Liver (tissue), 9 donors: ENCODE measurements around the gene DIP2C. TPM values are rescaled to one million over a fixed set of nuclear protein-coding genes. Genes with fewer than 3 reads are reported as not detected.

Experiments
- DNase-seq: peaks from one replicate; pipeline ENCODE4 v3.0.0-alpha.2; 2017; ENCODE audit warnings: low spot score
- H3K27ac ChIP-seq, 2 donors: one replicate each; pipeline ENCODE4 v1.7.0; 2013; ENCODE audit warnings: inconsistent platforms in 2 of 2, low read length in 2 of 2, control low read depth in 1 of 2, low read depth in 1 of 2, mild to moderate bottlenecking in 1 of 2
- H3K27me3 ChIP-seq, 4 donors: one replicate each; pipeline versions ENCODE4 v1.6.1 to v1.7.0; 2013; ENCODE audit warnings: low read length in 3 of 4, inconsistent platforms in 1 of 4, mild to moderate bottlenecking in 1 of 4, moderate library complexity in 1 of 4; ENCODE audit not compliant: control insufficient read depth in 4 of 4, insufficient read depth in 4 of 4
- H3K36me3 ChIP-seq, 4 donors: one replicate each; pipeline versions ENCODE4 v1.6.1 to v1.7.0; 2013; ENCODE audit warnings: low read length in 3 of 4, mild to moderate bottlenecking in 3 of 4, low read depth in 1 of 4, moderate library complexity in 1 of 4; ENCODE audit not compliant: control insufficient read depth in 4 of 4, insufficient read depth in 3 of 4
- H3K4me1 ChIP-seq, 4 donors: one replicate each; pipeline versions ENCODE4 v1.6.1 to v1.7.0; 2013; ENCODE audit warnings: low read length in 3 of 4, mild to moderate bottlenecking in 3 of 4, moderate library complexity in 1 of 4; ENCODE audit not compliant: control insufficient read depth in 4 of 4, insufficient read depth in 4 of 4
- H3K4me3 ChIP-seq, 3 donors: one replicate each; pipeline versions ENCODE4 v1.6.1 to v1.7.0; 2013; ENCODE audit warnings: low read length in 3 of 3, control low read depth in 1 of 3, low read depth in 1 of 3, mild to moderate bottlenecking in 1 of 3
- H3K9ac ChIP-seq, 2 donors: one replicate each; pipeline ENCODE4 v1.7.0; 2013; ENCODE audit warnings: low read length in 2 of 2, mild to moderate bottlenecking in 2 of 2, moderate library complexity in 2 of 2, control low read depth in 1 of 2, low read depth in 1 of 2
- H3K9me3 ChIP-seq, 4 donors: one replicate each; pipeline versions ENCODE4 v1.6.1 to v1.7.0; 2013; ENCODE audit warnings: low read length in 3 of 4; ENCODE audit not compliant: control insufficient read depth in 4 of 4
- CTCF ChIP-seq: fragments of 150-350 bp; IDR thresholded peaks from 2 replicates; pipeline ENCODE4 v1.5.1; 2017; ENCODE audit warnings: improper control_type of control experiment, low read depth, low read length; ENCODE audit not compliant: missing input control
- EGR1 ChIP-seq, 2 donors: IDR thresholded peaks; 2 replicates each; pipeline ENCODE4 v1.6.1; 2016 to 2018; ENCODE audit warnings: antibody characterized with exemption in 2 of 2, low read depth in 2 of 2
- FOXA2 ChIP-seq: IDR thresholded peaks from 2 replicates; pipeline ENCODE4 v1.6.1; 2016; ENCODE audit warnings: antibody characterized with exemption
- GABPA ChIP-seq, 2 donors: IDR thresholded peaks in 1 of 2; conservative IDR thresholded peaks in 1 of 2; 2 replicates each; pipeline ENCODE4 v1.6.1; 2016; ENCODE audit warnings: antibody characterized with exemption in 2 of 2, mild to moderate bottlenecking in 1 of 2, moderate library complexity in 1 of 2
- HNF4A ChIP-seq, 2 donors: conservative IDR thresholded peaks; 2 replicates each; pipeline ENCODE4 v1.6.1; 2016; ENCODE audit warnings: antibody characterized with exemption in 2 of 2, mild to moderate bottlenecking in 2 of 2
- HNF4G ChIP-seq: IDR thresholded peaks from 2 replicates; pipeline ENCODE4 v1.6.1; 2016; ENCODE audit warnings: antibody characterized with exemption
- JUND ChIP-seq, 2 donors: IDR thresholded peaks; 2 replicates each; pipeline ENCODE4 v1.6.1; 2016; ENCODE audit warnings: antibody characterized with exemption in 2 of 2
- MAX ChIP-seq: IDR thresholded peaks from 2 replicates; pipeline ENCODE4 v1.6.1; 2016; ENCODE audit warnings: antibody characterized with exemption
- RAD21 ChIP-seq, 2 donors: IDR thresholded peaks; 2 replicates each; pipeline ENCODE4 v1.6.1; 2016; ENCODE audit warnings: antibody characterized with exemption in 2 of 2, mild to moderate bottlenecking in 2 of 2
- REST ChIP-seq: IDR thresholded peaks from 2 replicates; pipeline ENCODE4 v1.6.1; 2016; ENCODE audit warnings: antibody characterized with exemption, mild to moderate bottlenecking
- RXRA ChIP-seq, 2 donors: IDR thresholded peaks; 2 replicates each; pipeline ENCODE4 v1.6.1; 2017 to 2018; ENCODE audit warnings: antibody characterized with exemption in 2 of 2, mild to moderate bottlenecking in 1 of 2
- SP1 ChIP-seq: IDR thresholded peaks from 2 replicates; pipeline ENCODE4 v1.6.1; 2018; ENCODE audit warnings: antibody characterized with exemption, mild to moderate bottlenecking
- TAF1 ChIP-seq: conservative IDR thresholded peaks from 2 replicates; pipeline ENCODE4 v1.6.1; 2016; ENCODE audit warnings: antibody characterized with exemption, mild to moderate bottlenecking
- WGBS: extraction: QIAGEN DNeasy Blood & Tissue Kit; methylation state at CpG from one replicate; pipeline ENCODE4 v1.1.7; 2013; 5-methylcytosine and 5-hydroxymethylcytosine counted together
- polyA plus RNA-seq, 2 donors: library from polyadenylated mRNA; stranded (reverse) in 1 of 2; unstranded in 1 of 2; fragments of 200-250 nt in 1 of 2; fragments of >200 nt in 1 of 2; fragmentation: Nextera tagmentation in 1 of 2; extraction: Ambion mirVana in 1 of 2; gene quantifications; one replicate each; pipeline versions ENCODE4 v1.2.1 to v1.2.3, GENCODE V29; 2013 to 2015
- total RNA-seq, 2 donors: library from RNA; depleted of rRNA; stranded (reverse); fragments of >200 nt; gene quantifications; one replicate each; pipeline ENCODE4 v1.2.3, GENCODE V29; 2014
- TF ChIP-seq, protein P1 (sequence below): IDR thresholded peaks from 2 replicates; pipeline ENCODE4 v1.6.1; 2016; ENCODE audit warnings: antibody characterized with exemption
- TF ChIP-seq, protein P2 (sequence below): IDR thresholded peaks from 2 replicates; pipeline ENCODE4 v1.6.1; 2016; ENCODE audit warnings: antibody characterized with exemption
- donor health status: healthy.
- donor health status: healthy.
- donor health status: healthy.
- donor health status: healthy.
- donor health status: healthy.

The DIP2C gene
- total and polyA plus RNA-seq, 4 donors, result 4.2 to 12.2 (median 5.7) TPM

DNA sequence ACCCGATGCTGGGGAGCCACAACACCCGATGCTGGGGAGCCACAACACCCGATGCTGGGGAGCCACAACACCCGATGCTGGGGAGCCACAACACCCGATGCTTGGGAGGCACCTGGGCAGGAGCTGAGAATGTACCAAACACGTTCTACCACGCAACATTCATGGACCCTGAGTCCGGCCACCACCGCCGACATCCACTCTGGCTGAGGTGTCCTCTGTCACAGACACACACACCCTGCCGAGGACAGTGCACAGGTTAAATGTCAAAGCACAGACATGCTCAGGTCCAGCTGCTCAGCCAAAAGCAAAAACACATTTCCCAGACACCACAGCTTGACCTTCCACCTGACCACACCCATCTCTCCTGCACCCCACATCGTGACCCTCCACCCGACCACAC, 148.4 kb downstream of the DIP2C start:
- no peaks in the 10 kb centered on the region for H3K27me3 ChIP-seq
- no peaks in the 10 kb centered on the region for H3K36me3 ChIP-seq
- no peak overlapping the region for H3K4me3 ChIP-seq
- H3K4me1 ChIP-seq, result no peaks in the 10 kb centered on the region
- no peak for DNase-seq
- no peak overlapping the region for H3K9ac ChIP-seq
- WGBS, result 86% methylated on average over 13 of the region's 13 CpGs
- H3K27ac ChIP-seq, result no peak overlapping the region
- H3K9me3 ChIP-seq, result no peaks in the 10 kb centered on the region
- no peak for TF ChIP-seq HNF4A (conservative IDR thresholded peaks at IDR 0.05)
- no peak for TF ChIP-seq SP1
- TF ChIP-seq FOXA2, result no peak
- no peak for TF ChIP-seq JUND (IDR thresholded peaks at IDR 0.05)
- TF ChIP-seq TAF1, result no peak
- TF ChIP-seq RAD21 (IDR thresholded peaks at IDR 0.05), result no peak
- TF ChIP-seq, protein P1, sequence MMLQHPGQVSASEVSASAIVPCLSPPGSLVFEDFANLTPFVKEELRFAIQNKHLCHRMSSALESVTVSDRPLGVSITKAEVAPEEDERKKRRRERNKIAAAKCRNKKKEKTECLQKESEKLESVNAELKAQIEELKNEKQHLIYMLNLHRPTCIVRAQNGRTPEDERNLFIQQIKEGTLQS, result no peak

DNA sequence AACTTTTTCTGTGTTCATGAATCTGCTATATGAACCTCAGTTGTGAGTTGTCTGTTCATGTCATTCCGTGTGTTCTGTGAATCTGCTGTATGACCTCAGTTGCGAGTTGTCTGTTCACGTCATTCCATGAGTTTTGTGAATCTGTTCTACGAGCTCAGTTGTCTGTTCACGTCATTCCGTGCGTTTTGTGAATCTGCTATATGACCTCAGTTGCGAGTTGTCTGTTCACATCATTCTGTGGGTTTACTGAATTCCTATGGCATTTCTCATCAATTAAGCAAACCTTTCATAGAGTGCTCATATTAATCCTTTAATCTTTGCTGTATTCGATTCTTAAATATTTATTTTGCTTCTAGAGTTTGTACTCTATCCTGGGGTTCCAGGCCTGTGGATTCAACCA, 150.6 kb downstream of the DIP2C start:
- no peak for TF ChIP-seq CTCF
- no peak for TF ChIP-seq JUND (IDR thresholded peaks at IDR 0.05)
- no peak for TF ChIP-seq SP1
- TF ChIP-seq MAX, result no peak
- no peak for TF ChIP-seq FOXA2
- no peak for TF ChIP-seq HNF4A (conservative IDR thresholded peaks at IDR 0.05)
- H3K4me1 ChIP-seq, result no peaks in the 10 kb centered on the region
- no peaks in the 10 kb centered on the region for H3K36me3 ChIP-seq
- H3K27ac ChIP-seq, result no peak overlapping the region
- DNase-seq, result no peak
- H3K27me3 ChIP-seq, result no peaks in the 10 kb centered on the region
- H3K9ac ChIP-seq, result no peak overlapping the region
- no peaks in the 10 kb centered on the region for H3K9me3 ChIP-seq
- H3K4me3 ChIP-seq, result no peak overlapping the region
- WGBS, result 95% methylated on average over 9 of the region's 9 CpGs

DNA sequence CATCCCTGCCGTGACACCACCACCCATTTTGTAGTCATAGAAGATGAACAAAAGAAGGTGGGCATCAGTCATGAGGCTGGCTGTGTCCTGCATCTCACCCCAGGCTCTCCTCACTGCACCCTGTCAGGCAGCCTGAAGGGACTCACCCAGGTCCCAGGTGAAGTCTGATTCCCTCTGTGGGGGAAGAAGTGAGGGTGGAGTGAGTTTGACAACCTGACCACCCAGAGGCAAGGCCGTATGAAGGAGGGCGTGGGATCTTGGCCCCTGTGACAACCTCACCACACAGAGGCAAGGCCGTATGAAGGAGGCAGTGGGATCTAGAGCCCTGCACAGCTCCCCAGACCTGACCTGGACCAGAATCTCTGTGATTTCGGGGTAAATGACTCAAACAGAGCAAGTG, 152.5 kb downstream of the DIP2C start:
- Histone ChIP-seq H3K27me3 (no peaks in the 10 kb centered on the region), H3K36me3 (no peaks in the 10 kb centered on the region), H3K9me3 (no peaks in the 10 kb centered on the region), H3K4me3 (no peak overlapping the region), H3K9ac (no peak overlapping the region), H3K27ac (no peak overlapping the region), H3K4me1 (no peaks in the 10 kb centered on the region)
- 92% methylated on average over 5 of the region's 5 CpGs for WGBS
- no peak for TF ChIP-seq CTCF
- no peak for TF ChIP-seq MAX
- TF ChIP-seq GABPA (IDR thresholded peaks at IDR 0.05 in 1 of 2, conservative IDR thresholded peaks at IDR 0.05 in 1 of 2), result no peak
- TF ChIP-seq, protein P2, sequence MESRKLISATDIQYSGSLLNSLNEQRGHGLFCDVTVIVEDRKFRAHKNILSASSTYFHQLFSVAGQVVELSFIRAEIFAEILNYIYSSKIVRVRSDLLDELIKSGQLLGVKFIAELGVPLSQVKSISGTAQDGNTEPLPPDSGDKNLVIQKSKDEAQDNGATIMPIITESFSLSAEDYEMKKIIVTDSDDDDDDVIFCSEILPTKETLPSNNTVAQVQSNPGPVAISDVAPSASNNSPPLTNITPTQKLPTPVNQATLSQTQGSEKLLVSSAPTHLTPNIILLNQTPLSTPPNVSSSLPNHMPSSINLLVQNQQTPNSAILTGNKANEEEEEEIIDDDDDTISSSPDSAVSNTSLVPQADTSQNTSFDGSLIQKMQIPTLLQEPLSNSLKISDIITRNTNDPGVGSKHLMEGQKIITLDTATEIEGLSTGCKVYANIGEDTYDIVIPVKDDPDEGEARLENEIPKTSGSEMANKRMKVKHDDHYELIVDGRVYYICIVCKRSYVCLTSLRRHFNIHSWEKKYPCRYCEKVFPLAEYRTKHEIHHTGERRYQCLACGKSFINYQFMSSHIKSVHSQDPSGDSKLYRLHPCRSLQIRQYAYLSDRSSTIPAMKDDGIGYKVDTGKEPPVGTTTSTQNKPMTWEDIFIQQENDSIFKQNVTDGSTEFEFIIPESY, result no peak
- no peak for TF ChIP-seq TAF1
- no peak for TF ChIP-seq SP1
- TF ChIP-seq EGR1 (IDR thresholded peaks at IDR 0.05; ENCODE audit: low read depth in 2 of 2), result no peak
- no peak for TF ChIP-seq FOXA2
- no peak for TF ChIP-seq HNF4A (conservative IDR thresholded peaks at IDR 0.05)
- TF ChIP-seq RAD21 (IDR thresholded peaks at IDR 0.05), result no peak
- no peak for TF ChIP-seq RXRA (IDR thresholded peaks at IDR 0.05)
- no peak for TF ChIP-seq REST
- no peak for TF ChIP-seq JUND (IDR thresholded peaks at IDR 0.05)
- no peak for TF ChIP-seq HNF4G
- DNase-seq, result no peak
